SH-SY5Y (cell line): ENCODE results near the gene LRRC70.

ENCODE experiments used
- GATA2 ChIP-seq: IDR thresholded peaks from 2 replicates; pipeline ENCODE4 v1.6.1; 2011; ENCODE audit warnings: mild to moderate bottlenecking, low read depth, low read length
- GATA3 ChIP-seq: IDR thresholded peaks from 2 replicates; pipeline ENCODE4 v1.6.1; 2011; ENCODE audit warnings: low read depth, mild to moderate bottlenecking, low read length, moderate library complexity

DNA sequence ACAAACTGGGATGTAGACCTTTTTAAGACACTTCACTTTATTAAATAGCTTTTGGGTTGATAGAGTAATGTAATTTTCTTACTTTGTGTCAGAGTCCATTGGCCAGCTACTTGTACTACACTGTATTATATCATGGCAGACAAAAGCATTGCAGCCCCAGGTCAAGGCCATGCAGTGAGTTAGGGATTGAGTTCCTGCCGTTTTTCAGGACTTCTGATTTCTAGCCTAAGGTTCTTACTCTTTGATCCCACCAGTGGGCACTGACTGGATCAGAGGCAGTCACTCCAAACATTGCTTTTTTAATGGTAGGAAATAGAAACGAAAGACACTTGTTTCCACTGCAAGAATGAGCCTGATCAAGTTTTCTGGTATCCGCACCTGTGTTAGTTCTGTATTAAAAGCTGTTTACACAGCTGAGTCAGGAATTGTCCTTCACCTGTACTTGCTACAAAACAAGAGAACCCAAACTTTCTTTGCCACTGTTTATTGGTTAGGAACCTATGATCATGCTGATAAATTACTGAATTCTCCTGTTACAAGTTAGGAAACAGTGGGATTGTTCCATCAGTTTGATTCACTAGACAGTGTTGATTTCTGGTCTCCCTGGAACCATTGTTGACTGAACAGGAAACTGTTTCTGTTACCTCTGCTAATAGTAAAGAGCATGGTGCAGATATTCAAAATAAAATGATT is 22.1 kb downstream of the LRRC70 start:
- TF ChIP-seq GATA3 (no peak), GATA2 (no peak)
